Skeletal muscle satellite cell (primary cell): ENCODE results near the gene RELB. TPM values are rescaled to one million over a fixed set of nuclear protein-coding genes. Genes with fewer than 3 reads are reported as not detected.

Source experiments
- H3K27me3 ChIP-seq: 2 replicates; pipeline ENCODE4 v1.7.0; 2013; ENCODE audit warnings: low read length; ENCODE audit not compliant: control insufficient read depth, insufficient read depth
- H3K36me3 ChIP-seq: 2 replicates; pipeline ENCODE4 v1.7.0; 2013; ENCODE audit warnings: mild to moderate bottlenecking, control low read depth, low read length; ENCODE audit not compliant: insufficient read depth
- H3K4me1 ChIP-seq: 2 replicates; pipeline ENCODE4 v1.7.0; 2013; ENCODE audit warnings: low read length; ENCODE audit not compliant: control insufficient read depth, insufficient read depth
- H3K4me2 ChIP-seq: 2 replicates; pipeline ENCODE4 v1.7.0; 2013; ENCODE audit warnings: mild to moderate bottlenecking, low read length
- H3K4me3 ChIP-seq: 2 replicates; pipeline ENCODE4 v1.7.0; 2013; ENCODE audit warnings: low read length
- H3K9ac ChIP-seq: 2 replicates; pipeline ENCODE4 v1.7.0; 2013; ENCODE audit warnings: mild to moderate bottlenecking, low read depth, low read length, moderate library complexity
- H3K9me3 ChIP-seq: replicated peaks from 2 replicates; pipeline ENCODE4 v1.7.0; 2013; ENCODE audit warnings: mild to moderate bottlenecking, control low read depth, low read length
- small RNA-seq: library from RNA; depleted of rRNA; stranded (forward); fragments of <200 nt; gene quantifications from one replicate; pipeline ENCODE3, GENCODE V24; 2012

The RELB gene

GRCh38 chr19:45079063-45079910, 78.0 kb downstream of the RELB start, which contains the start of gene GEMIN7:
Gene GEMIN7, plus strand, starts transcription at chr19:45079260. Its CDS starts 10,855 bp downstream, at chr19:45090115.
- H3K27me3 ChIP-seq, result no peaks in the 10 kb centered on the region
- H3K9me3 ChIP-seq, result no peaks in the 10 kb centered on the region
- H3K4me2 ChIP-seq, result peak within 1 kb of the TSS; percentile 78
- peak within 1 kb of the TSS; percentile 94 for H3K4me3 ChIP-seq
- H3K36me3 ChIP-seq, result peaks cover 7% of the 10 kb centered on the region
- peaks cover 21% of the 10 kb centered on the region for H3K4me1 ChIP-seq
- H3K9ac ChIP-seq, result peak within 1 kb of the TSS; percentile 93

- no peaks in the 10 kb centered on the region for H3K9me3 ChIP-seq
- no peaks in the 10 kb centered on the region for H3K27me3 ChIP-seq
- H3K4me1 ChIP-seq, result peaks cover 21% of the 10 kb centered on the region
- peak overlapping the region; percentile 94 for H3K4me3 ChIP-seq
- peak overlapping the region; percentile 93 for H3K9ac ChIP-seq
- peak overlapping the region; percentile 78 for H3K4me2 ChIP-seq
- peaks cover 7% of the 10 kb centered on the region for H3K36me3 ChIP-seq
These were observed 78.7 kb downstream of the RELB start for GRCh38 chr19:45079911-45080370.

GRCh38 chr19:45082170-45082569, 80.9 kb downstream of the RELB start:
- H3K4me2 ChIP-seq, result no peak overlapping the region
- no peak overlapping the region for H3K9ac ChIP-seq
- no peaks in the 10 kb centered on the region for H3K27me3 ChIP-seq
- no peaks in the 10 kb centered on the region for H3K9me3 ChIP-seq
- no peak overlapping the region for H3K4me3 ChIP-seq
- H3K36me3 ChIP-seq, result peaks cover 7% of the 10 kb centered on the region
- H3K4me1 ChIP-seq, result peaks cover 15% of the 10 kb centered on the region

GRCh38 chr19:45086480-45086879, 85.2 kb downstream of the RELB start:
- peaks cover 6% of the 10 kb centered on the region for H3K4me1 ChIP-seq
- no peaks in the 10 kb centered on the region for H3K27me3 ChIP-seq
- H3K4me3 ChIP-seq, result no peak overlapping the region
- H3K9me3 ChIP-seq, result no peaks in the 10 kb centered on the region
- H3K9ac ChIP-seq, result no peak overlapping the region
- peaks cover 22% of the 10 kb centered on the region for H3K36me3 ChIP-seq
- H3K4me2 ChIP-seq, result no peak overlapping the region

- no peak overlapping the region for H3K4me2 ChIP-seq
- no peaks in the 10 kb centered on the region for H3K27me3 ChIP-seq
- H3K4me3 ChIP-seq, result no peak overlapping the region
- H3K9ac ChIP-seq, result no peak overlapping the region
- peaks cover 6% of the 10 kb centered on the region for H3K4me1 ChIP-seq
- no peaks in the 10 kb centered on the region for H3K9me3 ChIP-seq
- H3K36me3 ChIP-seq, result peaks cover 14% of the 10 kb centered on the region
These were observed 86.3 kb downstream of the RELB start for GRCh38 chr19:45087531-45087930.

Small RNAs within 50 kb of the gene (small RNA-seq; reads per million reads assigned to genes)
- gene RNU6-611P, result not detected
